NCI-H187 treated with DMSO at 0.1 percent for 48 hours (cell line): ENCODE data around the gene VAV1.
"Not testable (repeated sequence)": the region's sequence is repeated elsewhere in the genome, so short reads cannot be mapped to it uniquely, and the experiment has no call there.

ENCODE experiments used
- DNase-seq: peaks from one replicate; lab custom pipeline; 2025; lab: John Stamatoyannopoulos, UW

The VAV1 gene

GRCh38 chr19:6737873-6738786 is 34.4 kb upstream of the VAV1 start:
- no peak for DNase-seq

GRCh38 chr19:6738787-6739389 is 33.6 kb upstream of the VAV1 start:
- no peak for DNase-seq

GRCh38 chr19:6739390-6739882 is 33.1 kb upstream of the VAV1 start, which contains the start of gene TRIP10:
Gene TRIP10 (plus strand): TSS chr19:6739680. CDS start chr19:6739762, 82 bp downstream.
- DNase-seq: no peak

- no peak for DNase-seq
These were observed 32.5 kb upstream of the VAV1 start for GRCh38 chr19:6739883-6740588.

- DNase-seq: no peak
These were observed 31.7 kb upstream of the VAV1 start for GRCh38 chr19:6740589-6741343.

GRCh38 chr19:6743066-6743465 is 29.4 kb upstream of the VAV1 start:
- DNase-seq: no peak

GRCh38 chr19:6743714-6744380 is 28.7 kb upstream of the VAV1 start:
- DNase-seq: no peak

- no peak for DNase-seq
These were observed 27.9 kb upstream of the VAV1 start for GRCh38 chr19:6744381-6745301.

GRCh38 chr19:6745965-6746364 is 26.5 kb upstream of the VAV1 start:
- no peak for DNase-seq

GRCh38 chr19:6748543-6748942 is 24.0 kb upstream of the VAV1 start:
- DNase-seq: not testable (repeated sequence)

- DNase-seq: no peak
These were observed 22.4 kb upstream of the VAV1 start for GRCh38 chr19:6750062-6750461.

GRCh38 chr19:6751189-6751588 is 21.3 kb upstream of the VAV1 start:
- DNase-seq: no peak

GRCh38 chr19:6752256-6753177 is 20.0 kb upstream of the VAV1 start:
- no peak for DNase-seq

GRCh38 chr19:6753178-6754031 is 19.1 kb upstream of the VAV1 start:
- no peak for DNase-seq

- no peak for DNase-seq
These were observed 18.4 kb upstream of the VAV1 start for GRCh38 chr19:6754136-6754535.

- no peak for DNase-seq
These were observed 17.6 kb upstream of the VAV1 start for GRCh38 chr19:6754653-6755463.

GRCh38 chr19:6760606-6761005 is 11.9 kb upstream of the VAV1 start:
- DNase-seq: no peak
